Sigmoid colon (tissue), 7 donors: ENCODE results near the gene POLR1A. TPM values are rescaled to one million over a fixed set of nuclear protein-coding genes. Genes with fewer than 3 reads are reported as not detected.
A peak's percentile ranks its signal among the peaks of the same experiment; 100 is the strongest.

Experiments
- DNase-seq: peaks from one replicate; pipeline ENCODE4 v3.0.0-alpha.2; 2019
- H3K27ac ChIP-seq, 4 donors: fragments of 200-600 bp; sonication (generic); one replicate each; pipeline ENCODE4 v1.5.1; 2016 to 2019; ENCODE audit warnings: mild to moderate bottlenecking in 1 of 4
- H3K27me3 ChIP-seq, 3 donors: fragments of 200-600 bp; sonication (generic); one replicate each; pipeline ENCODE4 v1.5.1; 2019; ENCODE audit warnings: mild to moderate bottlenecking in 1 of 3
- H3K36me3 ChIP-seq, 4 donors: fragments of 200-600 bp; sonication (generic); one replicate each; pipeline ENCODE4 v1.5.1; 2016 to 2019
- H3K4me1 ChIP-seq, 4 donors: fragments of 200-600 bp; sonication (generic); one replicate each; pipeline ENCODE4 v1.5.1; 2017 to 2019
- H3K4me3 ChIP-seq, 4 donors: fragments of 200-600 bp; sonication (generic); one replicate each; pipeline ENCODE4 v1.5.1; 2017 to 2019; ENCODE audit warnings: mild to moderate bottlenecking in 2 of 4, moderate library complexity in 1 of 4
- H3K9me3 ChIP-seq, 4 donors: fragments of 200-600 bp in 3 of 4; sonication (generic) in 3 of 4; one replicate each; pipeline versions ENCODE4 v1.5.1 to v1.6.1; 2013 to 2019
- CTCF ChIP-seq, 4 experiments: fragments of 450-650 bp in 3 of 4; fragments of 200-600 bp in 1 of 4; IDR thresholded peaks; one replicate each; pipeline ENCODE4 v1.5.1; 2016 to 2019; ENCODE audit warnings: antibody characterized with exemption in 4 of 4, mild to moderate bottlenecking in 3 of 4, moderate library complexity in 2 of 4
- EP300 ChIP-seq, 4 donors: sonication (generic); formaldehyde crosslinking; IDR thresholded peaks; one replicate each; pipeline ENCODE4 v1.6.1; 2017; ENCODE audit warnings: antibody characterized with exemption in 4 of 4
- POLR2A ChIP-seq, 2 donors: fragments of 450-650 bp; IDR thresholded peaks; one replicate each; pipeline ENCODE4 v1.6.1; 2016; ENCODE audit warnings: antibody characterized with exemption in 2 of 2, mild to moderate bottlenecking in 2 of 2, moderate library complexity in 2 of 2
- POLR2AphosphoS5 ChIP-seq, 4 donors: sonication (generic); formaldehyde crosslinking; IDR thresholded peaks; one replicate each; pipeline ENCODE4 v1.6.1; 2017; ENCODE audit warnings: antibody characterized with exemption in 4 of 4
- WGBS, 2 donors: extraction: QIAGEN DNeasy Blood & Tissue Kit; methylation state at CpG; one replicate each; pipeline ENCODE4 v1.1.7; 2013; 5-methylcytosine and 5-hydroxymethylcytosine counted together
- intact Hi-C: fragments of 100-400 bp; cut with DNase I; formaldehyde crosslinking; loops from one replicate; pipeline ENCODE4 v1.15.1; 2023
- polyA plus RNA-seq, 3 donors: library from polyadenylated mRNA; stranded (reverse); fragments of 200-250 nt; gene quantifications; one replicate each; pipeline ENCODE4 v1.2.3, GENCODE V29; 2013
- total RNA-seq, 4 donors: library from RNA; depleted of rRNA; stranded (reverse); fragments of >200 nt; gene quantifications; one replicate each; pipeline ENCODE4 v1.1.0, GENCODE V29; 2016
- donor health status: healthy with polysubstance abuse.
- donor health status: Bipolar disorder and iron deficiency.
- donor health status: healthy.

POLR1A gene
- total and polyA plus RNA-seq, 7 donors: 1.2 to 17.9 (median 10.1) TPM

DNA sequence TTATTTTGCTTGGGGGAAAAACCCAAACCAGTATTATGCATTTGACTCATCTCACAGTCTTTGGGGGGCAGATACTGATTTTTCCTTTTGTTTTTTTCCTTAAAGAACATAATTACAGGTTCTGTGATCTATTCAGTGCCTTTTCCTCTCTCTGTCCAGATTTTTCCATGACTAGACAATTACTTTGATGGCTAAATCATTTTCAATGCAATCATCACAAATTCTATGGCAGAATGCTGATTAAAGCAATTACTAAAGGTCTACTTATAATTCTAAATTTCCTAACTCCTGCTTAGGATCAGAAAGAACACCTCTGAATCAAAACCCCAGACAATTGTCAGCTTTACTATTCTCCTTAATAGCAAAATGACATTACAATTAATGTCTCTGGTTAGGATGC, 38.8 kb downstream of the POLR1A start:
- intact Hi-C loops: no loop called here
- Histone ChIP-seq H3K27ac (peak overlapping the region in 2 of 4 donors; percentile 51 to 52), H3K36me3 (peaks cover 0 to 79% (median 18%) of the 10 kb centered on the region in 4 donors), H3K27me3 (no peaks in the 10 kb centered on the region), H3K9me3 (peaks cover 0 to 2% (median 1%) of the 10 kb centered on the region in 4 donors), H3K4me3 (no peak overlapping the region), H3K4me1 (peaks cover 0 to 22% (median 1%) of the 10 kb centered on the region in 4 donors)
- DNase-seq: no peak
- TF ChIP-seq CTCF (IDR thresholded peaks at IDR 0.05) (no peak), EP300 (IDR thresholded peaks at IDR 0.05) (no peak), POLR2AphosphoS5 (IDR thresholded peaks at IDR 0.05) (no peak), POLR2A (IDR thresholded peaks at IDR 0.05) (no peak)

DNA sequence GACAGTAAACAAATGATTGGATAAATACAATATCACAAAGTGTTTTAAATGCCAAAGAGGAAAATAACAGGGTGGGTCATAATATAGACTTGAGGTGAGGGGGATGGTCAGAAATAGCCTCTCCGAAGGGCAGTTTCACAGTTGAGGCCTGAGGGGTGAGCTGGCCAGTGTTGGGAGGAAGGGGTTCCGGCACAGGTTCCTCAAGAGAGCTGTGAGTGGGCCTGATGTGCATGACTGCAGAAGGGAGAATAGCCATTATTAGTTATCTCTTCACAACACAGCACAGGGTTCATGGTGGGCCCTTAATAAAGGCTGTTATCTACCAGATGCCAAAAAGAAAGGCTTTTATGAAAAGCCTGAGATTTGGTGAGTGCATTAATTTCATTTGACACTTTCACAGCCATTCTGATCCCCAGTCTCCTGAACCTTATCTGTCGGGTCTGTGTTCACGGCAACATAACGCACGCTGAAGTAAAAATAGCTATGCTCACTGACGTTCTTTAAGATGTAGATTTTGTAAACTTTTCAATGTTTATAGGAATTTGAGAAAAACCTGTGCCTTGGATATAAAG, 39.6 kb downstream of the POLR1A start:
- 90 to 94% methylated on average over 7 of the region's 7 CpGs for WGBS, 2 donors
- no peak for TF ChIP-seq POLR2A (IDR thresholded peaks at IDR 0.05)
- TF ChIP-seq POLR2AphosphoS5 (IDR thresholded peaks at IDR 0.05): peak in 1 of 4 donors; percentile 4
- peaks cover 0 to 2% (median 1%) of the 10 kb centered on the region in 4 donors for H3K9me3 ChIP-seq
- intact Hi-C loops: no loop called here
- no peak overlapping the region for H3K4me3 ChIP-seq
- H3K27me3 ChIP-seq: no peaks in the 10 kb centered on the region
- no peak for DNase-seq
- H3K4me1 ChIP-seq: peaks cover 0 to 19% (median 0%) of the 10 kb centered on the region in 4 donors
- peak overlapping the region in 2 of 4 donors; percentile 51 to 52 for H3K27ac ChIP-seq
- peaks cover 0 to 83% (median 20%) of the 10 kb centered on the region in 4 donors for H3K36me3 ChIP-seq

GRCh38 chr2:86065512-86065911, 40.2 kb downstream of the POLR1A start:
- DNase-seq: no peak
- intact Hi-C loops: no loop called here
- Histone ChIP-seq H3K4me3 (no peak overlapping the region), H3K27ac (peak overlapping the region in 2 of 4 donors; percentile 51 to 52), H3K36me3 (peaks cover 0 to 83% (median 20%) of the 10 kb centered on the region in 4 donors), H3K4me1 (peaks cover 0 to 19% (median 0%) of the 10 kb centered on the region in 4 donors), H3K27me3 (no peaks in the 10 kb centered on the region), H3K9me3 (peaks cover 0 to 2% (median 1%) of the 10 kb centered on the region in 4 donors)
- WGBS, 2 donors: 70 to 78% methylated on average over 5 of the region's 5 CpGs
- TF ChIP-seq POLR2AphosphoS5 (IDR thresholded peaks at IDR 0.05) (peak in 2 of 4 donors; percentile 37 to 41), EP300 (IDR thresholded peaks at IDR 0.05) (no peak)

DNA sequence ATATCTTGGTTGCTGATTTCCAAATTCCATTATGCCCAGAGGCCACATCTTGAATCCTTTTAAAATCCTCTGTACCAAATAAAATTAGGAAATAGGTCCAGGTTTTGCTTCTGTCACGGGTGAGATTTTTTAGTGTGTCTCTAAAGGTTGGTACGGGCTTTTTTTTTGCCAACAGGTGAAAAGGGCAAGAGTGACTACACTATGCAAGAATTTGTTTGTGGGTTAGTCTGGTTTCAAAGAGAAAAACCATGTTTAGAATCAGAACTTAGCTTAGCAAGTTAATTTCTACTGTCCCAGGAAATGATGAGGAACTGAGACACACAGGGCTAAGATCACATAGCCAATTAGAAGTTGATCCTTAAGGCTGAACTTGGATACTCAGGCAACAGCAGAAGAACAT, 41.7 kb downstream of the POLR1A start:
- no peak overlapping the region for H3K27ac ChIP-seq
- H3K9me3 ChIP-seq: peaks cover 0 to 2% (median 1%) of the 10 kb centered on the region in 4 donors
- no peak overlapping the region for H3K4me3 ChIP-seq
- intact Hi-C loops: no loop called here
- TF ChIP-seq POLR2A (IDR thresholded peaks at IDR 0.05) (no peak), CTCF (IDR thresholded peaks at IDR 0.05) (no peak), POLR2AphosphoS5 (IDR thresholded peaks at IDR 0.05) (no peak), EP300 (IDR thresholded peaks at IDR 0.05) (no peak)
- peaks cover 0 to 83% (median 8%) of the 10 kb centered on the region in 4 donors for H3K36me3 ChIP-seq
- no peak for DNase-seq
- H3K27me3 ChIP-seq: no peaks in the 10 kb centered on the region
- H3K4me1 ChIP-seq: peaks cover 0 to 19% (median 0%) of the 10 kb centered on the region in 4 donors
- WGBS, 2 donors: 92 to 95% methylated on average over 2 of the region's 2 CpGs

GRCh38 chr2:86062043-86062442, 43.6 kb downstream of the POLR1A start:
- intact Hi-C loops: no loop called here
- TF ChIP-seq CTCF (IDR thresholded peaks at IDR 0.05): no peak
- no peak for TF ChIP-seq POLR2A (IDR thresholded peaks at IDR 0.05)

More at GRCh38 chr2:86062043-86062442, 43.6 kb downstream of the POLR1A start:
- H3K9me3 ChIP-seq: peaks cover 0 to 2% (median 1%) of the 10 kb centered on the region in 4 donors
- H3K27ac ChIP-seq: no peak overlapping the region
- no peaks in the 10 kb centered on the region for H3K27me3 ChIP-seq
- peaks cover 0 to 19% (median 0%) of the 10 kb centered on the region in 4 donors for H3K4me1 ChIP-seq
- no peak overlapping the region for H3K4me3 ChIP-seq
- 93 to 96% methylated on average over 2 of the region's 2 CpGs for WGBS, 2 donors
- H3K36me3 ChIP-seq: peaks cover 0 to 80% (median 4%) of the 10 kb centered on the region in 4 donors
- no peak for DNase-seq
